Osteoblast (primary cell): ENCODE data around the gene SH3TC1. TPM values are rescaled to one million over a fixed set of nuclear protein-coding genes. Genes with fewer than 3 reads are reported as not detected.

Experiments
- DNase-seq: peaks from one replicate; pipeline ENCODE4 v3.0.0; 2011; ENCODE audit warnings: low spot score, mixed read lengths; ENCODE audit not compliant: insufficient read length; ENCODE audit errors: missing footprints
- H2AFZ ChIP-seq: 2 replicates; pipeline ENCODE4 v1.6.0; 2011; ENCODE audit warnings: mild to moderate bottlenecking, low read length
- H3K27ac ChIP-seq: 2 replicates; pipeline ENCODE4 v1.5.1; 2011; ENCODE audit warnings: mild to moderate bottlenecking, low read depth, low read length, moderate library complexity
- H3K27me3 ChIP-seq: 2 replicates; pipeline ENCODE4 v1.6.0; 2012; ENCODE audit warnings: mild to moderate bottlenecking, control low read depth, inconsistent platforms, low read length, moderate library complexity; ENCODE audit not compliant: insufficient read depth
- H3K36me3 ChIP-seq: 2 replicates; pipeline ENCODE4 v1.5.1; 2011; ENCODE audit warnings: mild to moderate bottlenecking, low read length, control low read depth, moderate library complexity; ENCODE audit not compliant: insufficient read depth
- H3K4me1 ChIP-seq: 2 replicates; pipeline ENCODE4 v1.5.1; 2011; ENCODE audit warnings: mild to moderate bottlenecking, low read length, control low read depth, moderate library complexity; ENCODE audit not compliant: insufficient read depth
- H3K4me2 ChIP-seq: 2 replicates; pipeline ENCODE4 v1.6.0; 2011; ENCODE audit warnings: mild to moderate bottlenecking, low read length; ENCODE audit not compliant: insufficient read depth
- H3K4me3 ChIP-seq: fragments of 200-600 bp; sonication (generic); 3 replicates; pipeline ENCODE4 v1.5.1; 2012; ENCODE audit warnings: mild to moderate bottlenecking, low read length, inconsistent platforms; ENCODE audit not compliant: insufficient read depth
- H3K79me2 ChIP-seq: 2 replicates; pipeline ENCODE4 v1.6.0; 2012; ENCODE audit warnings: mild to moderate bottlenecking, low read length, control low read depth, inconsistent platforms; ENCODE audit not compliant: insufficient read depth
- H3K9me3 ChIP-seq: 2 replicates; pipeline ENCODE4 v1.5.1; 2011; ENCODE audit warnings: low read depth, low read length, control low read depth
- H4K20me1 ChIP-seq: 2 replicates; pipeline ENCODE4 v1.6.0; 2012; ENCODE audit warnings: mild to moderate bottlenecking, low read length, control low read depth; ENCODE audit not compliant: insufficient read depth
- total RNA-seq: library from RNA; depleted of rRNA; stranded (reverse); fragments of >200 nt; gene quantifications from 2 replicates; pipeline ENCODE4 v1.2.3, GENCODE V29; 2012
- TF ChIP-seq, protein P1 (sequence below): IDR thresholded peaks from 2 replicates; pipeline ENCODE4 v1.5.1; 2011; ENCODE audit warnings: mild to moderate bottlenecking, low read depth, low read length, moderate library complexity; ENCODE audit errors: extremely low read depth

The SH3TC1 gene
- total RNA-seq, 1 donor = 3.6 TPM

DNA sequence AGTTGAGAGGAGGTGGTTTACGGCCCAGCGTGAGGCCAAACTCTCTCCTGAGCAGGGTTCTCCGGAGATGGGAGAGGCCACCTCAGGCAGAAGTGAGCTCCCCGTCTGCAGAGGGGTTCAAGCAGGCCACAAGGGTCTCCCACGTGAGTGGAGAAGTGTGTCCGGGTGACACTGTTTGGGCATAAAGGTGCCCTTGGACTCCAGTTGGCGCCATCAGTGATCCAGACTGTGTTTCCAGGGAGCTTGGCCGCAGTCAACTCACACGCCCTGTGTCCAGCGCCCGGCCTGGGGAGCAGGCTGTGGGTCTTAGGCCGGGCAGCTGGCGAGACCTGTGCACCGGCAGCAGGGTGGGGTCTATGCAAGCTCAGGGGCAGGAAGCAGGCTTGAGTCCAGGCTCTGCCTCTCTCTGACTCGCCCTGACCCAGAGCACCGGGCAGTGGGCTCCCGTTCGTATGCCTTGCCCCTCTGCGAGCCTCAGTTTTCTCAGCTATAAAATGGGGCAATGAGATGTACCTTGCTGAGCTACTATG is 45.9 kb downstream of the SH3TC1 start:
- H3K27me3 ChIP-seq = peaks cover 4% of the 10 kb centered on the region
- no peaks in the 10 kb centered on the region for H4K20me1 ChIP-seq
- H3K4me3 ChIP-seq = no peak overlapping the region
- H2AFZ ChIP-seq = no peak overlapping the region
- no peak overlapping the region for H3K4me2 ChIP-seq
- no peaks in the 10 kb centered on the region for H3K9me3 ChIP-seq
- TF ChIP-seq, protein P1, sequence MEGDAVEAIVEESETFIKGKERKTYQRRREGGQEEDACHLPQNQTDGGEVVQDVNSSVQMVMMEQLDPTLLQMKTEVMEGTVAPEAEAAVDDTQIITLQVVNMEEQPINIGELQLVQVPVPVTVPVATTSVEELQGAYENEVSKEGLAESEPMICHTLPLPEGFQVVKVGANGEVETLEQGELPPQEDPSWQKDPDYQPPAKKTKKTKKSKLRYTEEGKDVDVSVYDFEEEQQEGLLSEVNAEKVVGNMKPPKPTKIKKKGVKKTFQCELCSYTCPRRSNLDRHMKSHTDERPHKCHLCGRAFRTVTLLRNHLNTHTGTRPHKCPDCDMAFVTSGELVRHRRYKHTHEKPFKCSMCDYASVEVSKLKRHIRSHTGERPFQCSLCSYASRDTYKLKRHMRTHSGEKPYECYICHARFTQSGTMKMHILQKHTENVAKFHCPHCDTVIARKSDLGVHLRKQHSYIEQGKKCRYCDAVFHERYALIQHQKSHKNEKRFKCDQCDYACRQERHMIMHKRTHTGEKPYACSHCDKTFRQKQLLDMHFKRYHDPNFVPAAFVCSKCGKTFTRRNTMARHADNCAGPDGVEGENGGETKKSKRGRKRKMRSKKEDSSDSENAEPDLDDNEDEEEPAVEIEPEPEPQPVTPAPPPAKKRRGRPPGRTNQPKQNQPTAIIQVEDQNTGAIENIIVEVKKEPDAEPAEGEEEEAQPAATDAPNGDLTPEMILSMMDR = no peak
- H3K36me3 ChIP-seq = no peaks in the 10 kb centered on the region
- no peak overlapping the region for H3K27ac ChIP-seq
- H3K79me2 ChIP-seq = no peaks in the 10 kb centered on the region
- peaks cover 6% of the 10 kb centered on the region for H3K4me1 ChIP-seq
- DNase-seq = peak; percentile 59

- Histone ChIP-seq H3K27ac (no peak overlapping the region), H4K20me1 (no peaks in the 10 kb centered on the region), H3K4me3 (no peak overlapping the region), H3K27me3 (peaks cover 4% of the 10 kb centered on the region), H3K79me2 (no peaks in the 10 kb centered on the region), H3K4me2 (no peak overlapping the region), H2AFZ (no peak overlapping the region), H3K4me1 (peaks cover 6% of the 10 kb centered on the region), H3K36me3 (no peaks in the 10 kb centered on the region), H3K9me3 (no peaks in the 10 kb centered on the region)
- TF ChIP-seq, protein P1 = no peak
- peak; percentile 58 for DNase-seq
Measured at GRCh38 chr4:8245884-8246833, 47.1 kb downstream of the SH3TC1 start.

GRCh38 chr4:8247047-8247930 is 48.2 kb downstream of the SH3TC1 start:
- H3K4me1 ChIP-seq = peaks cover 6% of the 10 kb centered on the region
- no peak overlapping the region for H3K4me2 ChIP-seq
- H3K36me3 ChIP-seq = no peaks in the 10 kb centered on the region
- TF ChIP-seq, protein P1 = no peak
- no peaks in the 10 kb centered on the region for H3K79me2 ChIP-seq
- H3K27ac ChIP-seq = no peak overlapping the region
- H4K20me1 ChIP-seq = no peaks in the 10 kb centered on the region
- peaks cover 4% of the 10 kb centered on the region for H3K27me3 ChIP-seq
- no peaks in the 10 kb centered on the region for H3K9me3 ChIP-seq
- no peak overlapping the region for H2AFZ ChIP-seq
- DNase-seq = peak; percentile 74
- no peak overlapping the region for H3K4me3 ChIP-seq
